ENCODE data around the gene EPHA7.

Gene EPHA7

GRCh38 chr6:93393554-93394074 lies 25.7 kb downstream of the EPHA7 start:
- no peak for DNase-seq (ENCODE audit: low read depth in 4 of 4, low spot score in 1 of 4)

- no peak for DNase-seq (ENCODE audit: low read depth in 4 of 4, low spot score in 1 of 4)
Observed at GRCh38 chr6:93392797-93393196, 26.6 kb downstream of the EPHA7 start.

GRCh38 chr6:93391965-93392364 lies 27.4 kb downstream of the EPHA7 start:
- no peak for DNase-seq (ENCODE audit: low read depth in 4 of 4, low spot score in 1 of 4)

DNA sequence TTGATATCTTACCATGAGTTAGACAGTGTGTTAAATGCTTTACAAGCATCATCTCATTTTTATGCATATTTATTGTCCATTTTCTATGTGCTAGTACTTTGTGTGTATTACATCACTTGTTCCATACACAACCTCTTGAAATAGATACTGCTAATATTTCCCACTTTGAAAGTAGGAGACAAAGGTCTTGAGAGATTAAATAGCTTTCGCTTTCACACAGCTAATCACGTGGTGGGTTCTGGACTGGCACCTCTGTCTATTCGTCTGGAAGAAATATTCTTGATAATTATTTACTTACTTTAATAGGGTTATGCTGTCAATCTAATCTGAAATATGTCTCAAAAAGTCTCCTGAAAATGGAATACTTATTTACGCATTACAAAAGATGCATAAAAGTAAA lies 30.2 kb downstream of the EPHA7 start:
- no peak for DNase-seq (ENCODE audit: low read depth in 4 of 4, low spot score in 1 of 4)

- DNase-seq (ENCODE audit: low read depth in 4 of 4, low spot score in 1 of 4): no peak
Observed at GRCh38 chr6:93388070-93388469, 31.3 kb downstream of the EPHA7 start.

- no peak for DNase-seq (ENCODE audit: low read depth in 4 of 4, low spot score in 1 of 4)
Observed at GRCh38 chr6:93376026-93376540, 43.3 kb downstream of the EPHA7 start.

DNA sequence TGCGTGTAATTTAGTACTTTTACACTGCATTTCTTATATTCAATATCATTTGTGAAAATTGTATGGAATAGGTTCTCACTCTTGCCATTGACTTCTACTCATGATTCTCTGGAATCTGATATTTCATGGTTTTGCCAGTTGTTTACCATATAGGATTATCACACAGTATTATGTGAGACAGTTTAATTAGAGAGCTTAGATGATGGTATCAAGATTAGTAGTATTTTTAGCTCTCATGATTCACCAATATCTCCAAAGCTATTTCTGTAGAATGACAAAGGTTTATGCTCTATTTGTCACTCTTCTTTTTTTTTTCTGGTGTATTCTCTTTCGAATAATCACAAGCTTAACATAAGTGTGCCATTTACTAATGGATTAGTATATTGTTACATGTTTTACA lies 45.9 kb downstream of the EPHA7 start:
- no peak for DNase-seq (ENCODE audit: low read depth in 4 of 4, low spot score in 1 of 4)

DNA sequence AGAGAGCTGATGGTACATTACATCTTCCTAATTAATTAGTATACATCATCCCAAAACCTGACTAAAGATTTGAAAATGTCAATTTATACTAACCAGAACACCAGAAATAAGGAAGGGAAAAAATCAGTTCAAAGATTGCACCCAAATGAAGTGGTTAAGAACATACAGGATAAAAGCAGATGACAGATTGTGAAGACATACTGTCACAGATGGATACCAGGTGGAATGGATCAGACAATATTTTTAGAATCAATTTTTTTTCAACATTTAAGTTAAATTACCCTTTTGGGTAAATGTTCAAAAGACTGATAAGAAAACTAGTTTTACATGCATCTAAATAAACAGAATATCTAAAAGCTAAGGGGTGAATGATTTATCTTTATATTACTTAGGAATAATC lies 47.6 kb downstream of the EPHA7 start:
- no peak for DNase-seq (ENCODE audit: low read depth in 4 of 4, low spot score in 1 of 4)

DNA sequence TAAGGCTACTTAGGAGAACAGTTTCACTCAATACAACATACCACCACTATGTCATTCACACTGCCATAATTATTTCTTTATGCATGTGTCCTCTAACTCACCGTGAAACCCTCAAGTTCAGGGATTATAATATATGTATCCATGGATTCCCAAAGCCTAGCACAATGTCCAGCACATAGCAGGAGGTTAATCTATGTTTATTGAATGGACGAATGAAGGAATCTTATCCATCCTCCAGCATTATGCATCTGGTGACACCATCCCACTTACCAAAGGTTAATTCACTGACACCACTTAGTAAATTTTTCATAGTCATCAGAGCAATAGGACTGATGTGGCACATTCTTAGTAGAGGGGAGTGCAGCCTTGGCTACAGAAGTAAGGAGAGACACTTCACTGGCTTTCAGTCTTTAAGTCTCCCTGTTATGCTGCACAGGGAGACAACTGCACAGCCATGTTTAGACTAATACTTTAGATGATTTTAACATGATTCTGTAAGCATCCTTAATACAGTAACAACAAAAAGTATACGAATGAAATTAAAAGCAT lies 49.7 kb downstream of the EPHA7 start:
- DNase-seq (ENCODE audit: low read depth in 4 of 4, low spot score in 1 of 4): no peak

DNA sequence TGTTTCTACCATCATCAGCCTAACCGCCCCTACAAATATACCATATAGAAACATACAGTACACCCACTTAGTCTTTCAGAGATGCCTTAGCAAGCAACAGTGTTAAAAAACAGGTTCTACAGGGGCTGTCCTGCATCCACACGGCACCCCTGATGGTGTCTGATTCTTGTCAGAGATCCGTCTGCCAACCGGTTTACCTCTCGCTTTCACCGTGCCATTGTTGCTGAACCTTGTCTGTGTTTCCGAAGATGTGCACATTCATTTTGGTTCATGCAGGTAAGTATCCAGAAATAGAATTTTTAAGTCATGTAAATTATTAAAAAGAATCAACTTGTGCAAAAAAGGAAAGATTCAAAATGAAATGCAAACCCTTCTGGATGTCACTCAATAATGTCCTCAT lies 52.9 kb downstream of the EPHA7 start:
- no peak for DNase-seq (ENCODE audit: low read depth in 4 of 4, low spot score in 1 of 4)

DNA sequence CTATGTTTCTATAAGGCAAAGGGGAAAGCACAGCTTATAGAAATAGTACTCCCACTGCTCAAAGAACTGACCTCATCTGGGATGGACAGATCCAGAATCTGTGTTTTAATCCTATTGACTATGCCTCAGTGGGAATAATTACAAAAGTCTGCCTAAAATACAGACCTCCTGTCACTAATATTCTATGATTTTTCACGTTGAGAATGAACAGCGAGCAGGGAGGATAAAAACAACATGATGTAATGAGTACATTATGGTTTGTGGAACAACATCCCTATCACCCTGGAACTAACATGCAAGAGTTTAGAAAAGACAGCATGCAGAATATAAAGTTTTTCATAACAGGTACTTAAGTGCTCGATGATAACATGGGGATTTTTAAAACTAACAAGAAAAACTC lies 53.9 kb downstream of the EPHA7 start:
- DNase-seq (ENCODE audit: low read depth in 4 of 4, low spot score in 1 of 4): no peak

GRCh38 chr6:93358435-93358834 lies 60.9 kb downstream of the EPHA7 start:
- DNase-seq (ENCODE audit: low read depth in 4 of 4, low spot score in 1 of 4): no peak

GRCh38 chr6:93352604-93353003 lies 66.8 kb downstream of the EPHA7 start:
- DNase-seq (ENCODE audit: low read depth in 4 of 4, low spot score in 1 of 4): no peak

DNA sequence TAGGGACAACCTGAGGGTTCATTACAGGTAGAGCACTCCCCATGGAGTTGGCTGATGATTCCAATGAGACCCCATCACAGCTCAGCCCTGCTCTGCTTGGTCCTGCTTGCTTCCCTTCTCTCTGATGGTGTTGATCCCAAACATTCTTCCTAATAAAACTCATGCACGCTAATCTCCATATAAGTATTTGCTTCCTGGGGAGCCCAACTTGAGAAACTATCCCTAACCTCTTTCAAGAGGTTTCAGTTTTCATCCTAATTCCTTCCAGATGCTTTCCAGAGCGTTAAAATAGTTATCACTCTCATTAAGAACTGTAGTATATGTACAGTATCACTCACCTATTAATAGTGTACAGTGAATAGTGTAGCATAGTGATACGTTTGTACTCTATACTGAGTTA lies 68.1 kb downstream of the EPHA7 start:
- DNase-seq (ENCODE audit: low read depth in 4 of 4, low spot score in 1 of 4): no peak

- DNase-seq (ENCODE audit: low read depth in 4 of 4, low spot score in 1 of 4): no peak
Observed at GRCh38 chr6:93350774-93351173, 68.6 kb downstream of the EPHA7 start.

- DNase-seq (ENCODE audit: low read depth in 4 of 4, low spot score in 1 of 4): no peak
Observed at GRCh38 chr6:93344333-93344835, 75.0 kb downstream of the EPHA7 start.

DNA sequence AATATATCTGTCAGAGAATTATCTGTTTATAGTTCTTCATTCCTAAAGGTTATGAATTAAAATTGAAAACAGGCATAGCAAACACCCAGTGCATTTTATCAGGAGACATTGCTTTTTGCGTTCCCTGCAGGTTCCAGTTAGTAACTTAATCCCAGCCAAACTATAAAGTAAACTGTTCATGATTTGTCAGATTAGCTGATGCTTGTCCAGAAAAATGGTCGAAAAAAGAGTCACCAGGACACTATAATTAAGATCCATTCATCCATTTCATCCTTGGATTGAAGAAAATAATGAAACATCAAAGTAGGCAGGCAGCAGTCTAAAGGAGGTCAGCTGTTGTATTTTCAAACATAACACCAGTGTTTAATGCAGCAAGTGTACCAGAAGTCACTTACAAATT lies 75.9 kb downstream of the EPHA7 start:
- DNase-seq (ENCODE audit: low read depth in 4 of 4, low spot score in 1 of 4): no peak

DNA sequence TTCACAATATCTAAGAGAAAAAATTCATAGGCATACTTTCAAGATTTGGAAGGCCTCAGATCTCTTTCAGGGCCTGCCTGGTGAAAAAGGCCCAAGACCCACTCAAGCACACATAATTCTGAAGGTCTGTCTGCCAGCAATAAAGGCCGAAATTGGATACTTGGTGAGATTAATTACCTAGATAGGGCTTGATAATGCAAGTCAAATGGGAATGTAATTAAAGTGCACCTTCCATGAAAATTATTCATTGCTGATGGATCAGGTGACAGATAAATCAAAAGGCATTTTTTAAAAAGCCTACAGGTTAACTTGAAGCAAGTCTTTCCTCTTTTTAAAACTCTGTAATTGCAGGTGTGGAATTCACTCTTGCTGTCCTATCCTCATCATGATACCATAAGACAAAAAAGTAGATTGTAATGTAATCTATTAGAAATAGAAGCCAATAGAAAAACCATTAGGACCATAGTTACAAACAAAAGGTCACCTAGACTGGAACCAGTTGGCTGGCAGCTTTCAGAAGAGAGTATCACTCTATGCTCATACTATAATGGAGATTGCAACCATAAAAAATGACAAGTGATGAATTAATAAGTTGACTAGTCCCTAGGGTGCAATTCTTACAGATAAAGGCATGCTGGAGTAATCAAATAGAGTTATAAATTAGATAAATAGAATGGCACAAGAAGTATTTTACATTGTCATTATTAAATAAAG lies 77.3 kb downstream of the EPHA7 start:
- no peak for DNase-seq (ENCODE audit: low read depth in 4 of 4, low spot score in 1 of 4)

- DNase-seq (ENCODE audit: low read depth in 4 of 4, low spot score in 1 of 4): no peak
Observed at GRCh38 chr6:93337772-93338394, 81.5 kb downstream of the EPHA7 start.

- DNase-seq (ENCODE audit: low read depth in 4 of 4, low spot score in 1 of 4): no peak
Observed at GRCh38 chr6:93337014-93337413, 82.3 kb downstream of the EPHA7 start.

DNA sequence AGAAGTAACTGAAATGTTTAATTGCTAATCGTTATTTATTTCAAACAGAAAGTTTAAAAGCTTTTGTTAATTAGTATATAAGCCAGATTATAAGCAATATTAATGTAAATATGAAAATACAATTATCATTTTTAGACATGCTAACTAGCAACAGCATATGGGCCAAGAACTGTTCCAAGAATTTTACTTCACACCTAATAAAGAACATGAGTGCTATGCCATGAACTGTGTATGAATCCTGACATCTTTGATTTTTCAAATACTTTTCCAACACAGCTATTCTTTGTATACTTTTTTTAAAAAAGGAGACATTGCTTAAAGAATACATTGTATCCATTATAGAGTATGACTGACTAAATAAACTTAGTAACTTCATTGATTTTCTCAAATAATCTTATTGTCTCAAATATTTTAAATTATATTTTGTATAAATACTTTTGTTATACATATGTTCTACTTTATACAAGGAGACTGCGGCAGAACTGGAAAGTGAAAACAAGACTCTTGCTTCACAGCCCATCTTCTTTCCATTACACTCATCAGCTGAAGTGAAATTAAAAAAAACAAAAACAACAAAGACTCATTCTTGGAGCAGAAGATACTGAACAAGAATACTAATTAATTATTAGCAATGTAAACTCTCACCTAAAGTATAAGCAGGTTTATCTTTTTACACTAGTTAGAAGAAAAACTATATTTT lies 89.9 kb downstream of the EPHA7 start:
- DNase-seq (ENCODE audit: low read depth in 4 of 4, low spot score in 1 of 4): no peak

- DNase-seq (ENCODE audit: low read depth in 4 of 4, low spot score in 1 of 4): no peak
Observed at GRCh38 chr6:93327857-93328256, 91.5 kb downstream of the EPHA7 start.
